Endodermal cell (in vitro differentiated cells): ENCODE data around the gene RILPL2. TPM values are rescaled to one million over a fixed set of nuclear protein-coding genes. Genes with fewer than 3 reads are reported as not detected.
"Not testable (repeated sequence)": the region's sequence is repeated elsewhere in the genome, so short reads cannot be mapped to it uniquely, and the experiment has no call there.

Experiments used
- DNase-seq: peaks from one replicate; pipeline ENCODE4 v3.0.0-alpha.2; 2017
- H3K27ac ChIP-seq: 2 replicates; pipeline ENCODE4 v1.5.1; 2013; ENCODE audit warnings: mild to moderate bottlenecking, low read depth, low read length, moderate library complexity
- H3K27me3 ChIP-seq: 2 replicates; pipeline ENCODE4 v1.6.1; 2013; ENCODE audit warnings: mild to moderate bottlenecking, low read length, moderate library complexity; ENCODE audit not compliant: insufficient read depth, control insufficient read depth, poor library complexity, severe bottlenecking
- H3K36me3 ChIP-seq: 2 replicates; pipeline ENCODE4 v1.7.0; 2013; ENCODE audit warnings: mild to moderate bottlenecking, low read length, moderate library complexity; ENCODE audit not compliant: control insufficient read depth, insufficient read depth
- H3K4me1 ChIP-seq: one replicate; pipeline ENCODE4 v1.7.0; 2013; ENCODE audit warnings: low read length; ENCODE audit not compliant: control insufficient read depth, insufficient read depth
- H3K4me3 ChIP-seq: 2 replicates; pipeline ENCODE4 v1.5.1; 2013; ENCODE audit warnings: mild to moderate bottlenecking, low read length, moderate library complexity
- H3K9ac ChIP-seq: 2 replicates; pipeline ENCODE4 v1.6.1; 2013; ENCODE audit warnings: mild to moderate bottlenecking, low read length, moderate library complexity; ENCODE audit not compliant: poor library complexity, severe bottlenecking; ENCODE audit errors: extremely low read depth
- H3K9me3 ChIP-seq: 2 replicates; pipeline ENCODE4 v1.6.1; 2013; ENCODE audit warnings: mild to moderate bottlenecking, low read length, moderate library complexity; ENCODE audit not compliant: control insufficient read depth
- H3K27ac Mint-ChIP-seq: 2 replicates; pipeline ENCODE4 v1.8.0; 2020; ENCODE audit warnings: mixed read lengths
- H3K27me3 Mint-ChIP-seq: 2 replicates; pipeline ENCODE4 v1.8.0; 2021; ENCODE audit warnings: mild to moderate bottlenecking, mixed read lengths; ENCODE audit not compliant: insufficient read depth
- H3K36me3 Mint-ChIP-seq: 2 replicates; pipeline ENCODE4 v1.8.0; 2020; ENCODE audit warnings: low read depth, mixed read lengths
- H3K4me1 Mint-ChIP-seq: 2 replicates; pipeline ENCODE4 v1.8.0; 2020; ENCODE audit warnings: mixed read lengths
- H3K4me3 Mint-ChIP-seq: 2 replicates; pipeline ENCODE4 v1.8.0; 2020; ENCODE audit warnings: mild to moderate bottlenecking, moderate library complexity, mixed read lengths
- H3K9me3 Mint-ChIP-seq: 2 replicates; pipeline ENCODE4 v1.8.0; 2020; ENCODE audit warnings: mild to moderate bottlenecking, mixed read lengths
- WGBS, 2 experiments: methylation state at CpG; one replicate each; pipeline versions ENCODE4 v1.1.5 to v1.1.7; 2013; ENCODE audit warnings: missing lambda C conversion rate in 2 of 2, mixed read lengths in 1 of 2; ENCODE audit not compliant: insufficient coverage in 1 of 2, insufficient read length in 1 of 2; 5-methylcytosine and 5-hydroxymethylcytosine counted together
- total RNA-seq, 2 donors: library from RNA; stranded (reverse); fragmentation: NEBNext Ultra II Directional in 1 of 2; extraction: Animal tissue kit (Norgen Biotek cat#: 25700) in 1 of 2; gene quantifications; 2 replicates in 1 of 2; 3 replicates in 1 of 2; pipeline ENCODE4 v1.2.1, GENCODE V29; 2021
- TF ChIP-seq, protein P1 (sequence below): fragments of 200-600 bp; sonication (generic); conservative IDR thresholded peaks from 2 replicates; pipeline ENCODE4 v1.5.0; 2021; ENCODE audit warnings: antibody characterized with exemption, mild to moderate bottlenecking

RILPL2 gene
- total RNA-seq, 2 donors from 2014 or later: 2.6 TPM

DNA sequence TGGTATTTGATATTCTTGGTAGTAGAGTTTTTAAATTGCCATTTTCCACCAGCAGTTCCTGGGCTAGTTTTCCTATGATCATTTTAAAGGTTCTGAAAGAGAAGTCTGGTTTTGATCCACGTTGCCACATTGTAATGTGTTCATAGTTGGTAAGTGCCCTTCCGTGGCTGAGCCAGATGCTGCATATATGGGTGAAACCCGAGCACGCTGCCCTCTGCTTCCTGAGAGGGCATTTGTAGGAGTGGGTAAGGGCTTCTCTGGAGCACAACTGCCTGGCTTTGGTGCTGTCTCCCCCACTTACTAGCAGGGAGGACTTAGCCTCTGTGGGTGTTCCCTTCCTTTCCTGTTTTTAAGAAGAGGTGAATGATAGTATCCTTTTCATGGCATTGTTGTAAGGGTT is 28.6 kb upstream of the RILPL2 start:
- H3K9me3 Mint-ChIP-seq: no peaks in the 10 kb centered on the region
- H3K4me1 ChIP-seq: no peaks in the 10 kb centered on the region
- H3K4me3 Mint-ChIP-seq: no peak overlapping the region
- H3K9ac ChIP-seq: no peak overlapping the region
- WGBS, 2 experiments: 86 to 95% methylated on average over 1 to 4 of the region's 4 CpGs
- no peaks in the 10 kb centered on the region for H3K9me3 ChIP-seq
- no peaks in the 10 kb centered on the region for H3K27me3 ChIP-seq
- peaks cover 28% of the 10 kb centered on the region for H3K36me3 Mint-ChIP-seq
- no peak overlapping the region for H3K27ac ChIP-seq
- no peaks in the 10 kb centered on the region for H3K27me3 Mint-ChIP-seq
- H3K4me3 ChIP-seq: no peak overlapping the region
- peaks cover 13% of the 10 kb centered on the region for H3K36me3 ChIP-seq
- TF ChIP-seq, protein P1, sequence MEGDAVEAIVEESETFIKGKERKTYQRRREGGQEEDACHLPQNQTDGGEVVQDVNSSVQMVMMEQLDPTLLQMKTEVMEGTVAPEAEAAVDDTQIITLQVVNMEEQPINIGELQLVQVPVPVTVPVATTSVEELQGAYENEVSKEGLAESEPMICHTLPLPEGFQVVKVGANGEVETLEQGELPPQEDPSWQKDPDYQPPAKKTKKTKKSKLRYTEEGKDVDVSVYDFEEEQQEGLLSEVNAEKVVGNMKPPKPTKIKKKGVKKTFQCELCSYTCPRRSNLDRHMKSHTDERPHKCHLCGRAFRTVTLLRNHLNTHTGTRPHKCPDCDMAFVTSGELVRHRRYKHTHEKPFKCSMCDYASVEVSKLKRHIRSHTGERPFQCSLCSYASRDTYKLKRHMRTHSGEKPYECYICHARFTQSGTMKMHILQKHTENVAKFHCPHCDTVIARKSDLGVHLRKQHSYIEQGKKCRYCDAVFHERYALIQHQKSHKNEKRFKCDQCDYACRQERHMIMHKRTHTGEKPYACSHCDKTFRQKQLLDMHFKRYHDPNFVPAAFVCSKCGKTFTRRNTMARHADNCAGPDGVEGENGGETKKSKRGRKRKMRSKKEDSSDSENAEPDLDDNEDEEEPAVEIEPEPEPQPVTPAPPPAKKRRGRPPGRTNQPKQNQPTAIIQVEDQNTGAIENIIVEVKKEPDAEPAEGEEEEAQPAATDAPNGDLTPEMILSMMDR: no peak
- no peaks in the 10 kb centered on the region for H3K4me1 Mint-ChIP-seq
- no peak overlapping the region for H3K27ac Mint-ChIP-seq
- DNase-seq: no peak

DNA sequence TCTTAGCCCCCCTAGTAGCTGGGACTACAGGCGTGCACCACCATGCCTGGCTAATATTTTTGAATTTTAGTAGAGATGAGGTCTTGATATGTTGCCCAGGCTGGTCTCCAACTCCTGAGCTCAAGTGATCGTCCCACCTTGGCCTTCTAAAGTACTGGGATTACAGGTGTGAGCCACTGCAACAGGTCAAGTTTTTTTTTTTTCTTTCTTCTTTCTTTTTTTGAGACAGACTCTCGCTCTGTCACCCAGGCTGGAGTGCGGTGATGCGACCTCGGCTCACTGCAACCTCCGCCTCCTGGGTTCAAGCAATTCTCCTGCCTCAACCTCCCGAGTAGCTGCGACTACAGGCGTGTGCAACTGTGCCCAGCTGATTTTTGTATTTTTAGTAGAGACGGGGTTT is 26.7 kb upstream of the RILPL2 start:
- not testable (repeated sequence) for H3K9me3 ChIP-seq, H3K4me3 ChIP-seq, H3K27me3 ChIP-seq, DNase-seq, H3K27ac Mint-ChIP-seq, H3K27ac ChIP-seq, H3K4me3 Mint-ChIP-seq, H3K9ac ChIP-seq, H3K27me3 Mint-ChIP-seq, H3K4me1 Mint-ChIP-seq, H3K4me1 ChIP-seq, H3K9me3 Mint-ChIP-seq
- peaks cover 31% of the 10 kb centered on the region for H3K36me3 Mint-ChIP-seq
- H3K36me3 ChIP-seq: peaks cover 13% of the 10 kb centered on the region
- WGBS, 2 experiments: 87 to 98% methylated on average over 10 to 11 of the region's 11 CpGs

DNA sequence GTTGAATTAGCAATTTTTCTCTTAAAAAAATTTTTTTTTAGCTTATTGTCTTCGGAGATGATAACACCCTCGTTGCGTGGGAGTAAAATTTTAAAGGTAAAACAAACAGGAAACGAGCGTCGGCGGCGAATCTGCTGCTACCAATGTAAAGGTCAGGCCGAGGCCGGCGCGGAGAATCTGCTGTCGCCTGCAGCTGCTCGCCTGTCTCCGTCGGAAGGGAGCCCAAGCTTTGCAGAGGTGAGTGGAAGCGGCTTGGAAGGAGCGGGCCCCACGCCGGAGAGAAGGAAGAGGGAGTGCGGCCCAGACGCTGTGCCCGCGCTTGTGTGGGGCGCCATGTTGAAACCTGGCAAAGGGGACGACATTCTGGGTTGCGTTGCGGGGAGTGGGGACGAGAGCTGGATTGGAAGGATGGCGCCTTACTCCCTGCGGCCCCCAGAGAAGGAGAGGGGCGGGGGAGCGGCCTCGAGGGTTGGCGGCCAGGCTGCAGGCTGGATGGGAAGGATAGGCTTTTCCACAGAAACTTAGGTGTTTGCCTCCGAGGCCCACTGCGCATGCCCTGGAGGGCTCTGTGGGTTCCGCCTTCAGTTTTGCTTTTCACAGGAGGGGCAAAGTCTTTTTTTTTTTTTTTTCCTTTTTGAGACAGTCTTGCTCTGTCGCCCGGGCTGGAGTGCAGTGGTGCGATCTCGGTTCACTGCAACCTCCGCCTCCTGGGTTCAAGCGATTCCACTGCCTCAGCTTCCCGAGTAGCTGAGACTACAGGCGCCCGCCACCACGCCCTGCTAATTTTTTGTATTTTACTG is 21.7 kb upstream of the RILPL2 start, which contains the start of gene SNRNP35:
SNRNP35 (plus strand) TSS at position 160 of the 800 bp plus-strand sequence. CDS start 7,402 bp downstream, outside the sequence.
- no peaks in the 10 kb centered on the region for H3K27me3 ChIP-seq
- Mint-ChIP-seq H3K36me3 (peaks cover 14% of the 10 kb centered on the region), H3K27me3 (no peaks in the 10 kb centered on the region), H3K27ac (peak within 1 kb of the TSS; percentile 99), H3K4me1 (peaks cover 2% of the 10 kb centered on the region), H3K4me3 (peak within 1 kb of the TSS; percentile 90), H3K9me3 (no peaks in the 10 kb centered on the region)
- WGBS, 2 experiments: 2 to 3% methylated on average over 26 to 48 of the region's 48 CpGs
- no peaks in the 10 kb centered on the region for H3K4me1 ChIP-seq
- H3K9me3 ChIP-seq: no peaks in the 10 kb centered on the region
- DNase-seq: peak; percentile 95
- peak within 1 kb of the TSS; percentile 90 for H3K4me3 ChIP-seq
- H3K9ac ChIP-seq: peak within 1 kb of the TSS; percentile 97
- H3K27ac ChIP-seq: peak within 1 kb of the TSS; percentile 98
- TF ChIP-seq, protein P1: no peak
- no peaks in the 10 kb centered on the region for H3K36me3 ChIP-seq
